CD4-positive, alpha-beta T cell treated with Interleukin-12 subunit alpha and Interleukin-12 subunit beta, for 1 hour (primary cell): ENCODE measurements around the gene DNAJB4.
"Not testable (repeated sequence)": the region's sequence is repeated elsewhere in the genome, so short reads cannot be mapped to it uniquely, and the experiment has no call there.

Experiments used
- DNase-seq: peaks from one replicate; pipeline ENCODE4 v3.0.0-alpha.2; 2020

The DNAJB4 gene

GRCh38 chr1:78040484-78041089, 35.8 kb downstream of the DNAJB4 start:
- no peak for DNase-seq

- no peak for DNase-seq
Measured at GRCh38 chr1:78043436-78043835, 38.7 kb downstream of the DNAJB4 start.

GRCh38 chr1:78044796-78045562, 40.2 kb downstream of the DNAJB4 start:
- DNase-seq, result no peak

- DNase-seq, result no peak
Measured at GRCh38 chr1:78045563-78045925, 40.8 kb downstream of the DNAJB4 start.

- peak; percentile 6 for DNase-seq
Measured at GRCh38 chr1:78045926-78046778, 41.4 kb downstream of the DNAJB4 start, which contains the start of gene GIPC2. TSS of gene GIPC2 (plus strand) at chr1:78045966. CDS start at chr1:78046095, 129 bp downstream.

- no peak for DNase-seq
Measured at GRCh38 chr1:78047106-78047505, 42.4 kb downstream of the DNAJB4 start.

GRCh38 chr1:78047631-78048030, 42.9 kb downstream of the DNAJB4 start:
- no peak for DNase-seq

- no peak for DNase-seq
Measured at GRCh38 chr1:78048446-78048845, 43.7 kb downstream of the DNAJB4 start.

GRCh38 chr1:78049396-78049795, 44.7 kb downstream of the DNAJB4 start:
- DNase-seq, result no peak

- no peak for DNase-seq
Measured at GRCh38 chr1:78051005-78051404, 46.3 kb downstream of the DNAJB4 start.

- DNase-seq, result no peak
Measured at GRCh38 chr1:78052685-78053405, 48.1 kb downstream of the DNAJB4 start.

- DNase-seq, result no peak
Measured at GRCh38 chr1:78053498-78053897, 48.8 kb downstream of the DNAJB4 start.

GRCh38 chr1:78054559-78054958, 49.8 kb downstream of the DNAJB4 start:
- DNase-seq, result no peak

- DNase-seq, result no peak
Measured at GRCh38 chr1:78054972-78055371, 50.2 kb downstream of the DNAJB4 start.

GRCh38 chr1:78055565-78056132, 50.9 kb downstream of the DNAJB4 start:
- no peak for DNase-seq

GRCh38 chr1:78058670-78059069, 53.9 kb downstream of the DNAJB4 start:
- DNase-seq, result no peak

GRCh38 chr1:78060857-78061563, 56.3 kb downstream of the DNAJB4 start:
- DNase-seq, result no peak

- no peak for DNase-seq
Measured at GRCh38 chr1:78061825-78062523, 57.2 kb downstream of the DNAJB4 start.

- not testable (repeated sequence) for DNase-seq
Measured at GRCh38 chr1:78064886-78065285, 60.1 kb downstream of the DNAJB4 start.
